Small intestine (tissue), 7 donors: ENCODE data around the gene RCAN3. TPM values are rescaled to one million over a fixed set of nuclear protein-coding genes. Genes with fewer than 3 reads are reported as not detected.
"Not testable (repeated sequence)": the region's sequence is repeated elsewhere in the genome, so short reads cannot be mapped to it uniquely, and the experiment has no call there.

Source experiments
- DNase-seq, 2 donors: peaks; one replicate each; pipeline versions ENCODE4 v3.0.0 to v3.0.0-alpha.2; 2013
- FAIRE-seq: peaks from 2 replicates; lab custom pipeline; 2012; peaks lifted over from hg19 to GRCh38; lab: Jason Lieb, UNC
- H3K27ac ChIP-seq, 3 donors: one replicate each; pipeline ENCODE4 v1.5.1; 2013; ENCODE audit warnings: low read length in 2 of 3, mild to moderate bottlenecking in 2 of 3, control low read depth in 1 of 3, inconsistent platforms in 1 of 3, low read depth in 1 of 3, moderate library complexity in 1 of 3
- H3K27me3 ChIP-seq, 3 donors: one replicate each; pipeline ENCODE4 v1.6.1; 2013; ENCODE audit warnings: low read length in 3 of 3, inconsistent platforms in 1 of 3; ENCODE audit not compliant: control insufficient read depth in 3 of 3, insufficient read depth in 3 of 3
- H3K36me3 ChIP-seq, 3 donors: one replicate each; pipeline ENCODE4 v1.6.1; 2013; ENCODE audit warnings: low read length in 3 of 3, inconsistent platforms in 1 of 3, low read depth in 1 of 3, mild to moderate bottlenecking in 1 of 3, moderate library complexity in 1 of 3; ENCODE audit not compliant: control insufficient read depth in 3 of 3, insufficient read depth in 2 of 3
- H3K4me1 ChIP-seq, 3 donors: one replicate each; pipeline ENCODE4 v1.6.1; 2013; ENCODE audit warnings: low read length in 2 of 3, inconsistent platforms in 1 of 3, low read depth in 1 of 3, mild to moderate bottlenecking in 1 of 3, moderate library complexity in 1 of 3; ENCODE audit not compliant: control insufficient read depth in 3 of 3, insufficient read depth in 2 of 3
- H3K4me3 ChIP-seq, 3 donors: one replicate each; pipeline ENCODE4 v1.5.1; 2013; ENCODE audit warnings: low read length in 3 of 3, control low read depth in 1 of 3, inconsistent platforms in 1 of 3, low read depth in 1 of 3, mild to moderate bottlenecking in 1 of 3, moderate library complexity in 1 of 3
- H3K9me3 ChIP-seq, 2 donors: one replicate each; pipeline ENCODE4 v1.6.1; 2013; ENCODE audit warnings: low read depth in 1 of 2, low read length in 1 of 2; ENCODE audit not compliant: control insufficient read depth in 2 of 2, insufficient read depth in 1 of 2
- WGBS, 3 donors: extraction: QIAGEN DNeasy Blood & Tissue Kit; methylation state at CpG; one replicate each; pipeline ENCODE4 v1.1.7; 2013; 5-methylcytosine and 5-hydroxymethylcytosine counted together
- polyA plus RNA-seq, 4 donors: library from polyadenylated mRNA; stranded (reverse) in 3 of 4; unstranded in 1 of 4; fragments of 200-250 nt in 3 of 4; fragments of 120-200 nt in 1 of 4; gene quantifications; one replicate each; pipeline versions ENCODE4 v1.2.1 to v1.2.3, GENCODE V29; 2013
- donor health status: healthy with polysubstance abuse.
- donor health status: control.
- donor health status: control.
- donor health status: Bipolar disorder and iron deficiency.
- donor health status: healthy.

Gene RCAN3
- polyA plus RNA-seq, 4 donors: 1.9 to 8.3 (median 4.2) TPM

DNA sequence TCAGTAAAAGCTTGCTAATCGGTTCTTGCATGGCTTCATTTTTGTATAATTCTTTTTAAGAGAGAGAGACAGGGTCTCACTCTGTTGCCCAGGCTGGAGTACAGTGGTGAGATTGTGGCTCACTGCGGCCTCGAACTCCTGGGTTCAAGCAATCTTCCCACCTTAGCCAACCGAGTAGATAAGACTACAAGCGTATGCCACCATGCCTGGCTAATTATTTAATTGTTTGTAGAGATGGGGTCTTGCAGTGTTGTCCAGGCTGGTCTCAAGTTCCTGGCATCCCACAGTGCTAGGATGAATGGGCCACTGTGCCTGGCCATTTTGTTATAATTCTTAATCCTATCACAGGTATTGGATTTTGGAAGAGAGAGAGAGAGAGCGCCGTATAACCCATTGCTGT, 23.4 kb downstream of the RCAN3 start:
- H3K27ac ChIP-seq: no peak overlapping the region
- H3K4me3 ChIP-seq: no peak overlapping the region
- H3K36me3 ChIP-seq: peaks cover 0 to 6% (median 0%) of the 10 kb centered on the region in 3 donors
- no peaks in the 10 kb centered on the region for H3K9me3 ChIP-seq
- H3K27me3 ChIP-seq: no peaks in the 10 kb centered on the region
- DNase-seq (no peak), FAIRE-seq (no peak)
- no peaks in the 10 kb centered on the region for H3K4me1 ChIP-seq
- 83 to 88% (median 86%) methylated on average over 7 of the region's 7 CpGs for WGBS, 3 donors

- Histone ChIP-seq H3K4me3 (no peak overlapping the region), H3K36me3 (peaks cover 0 to 5% (median 0%) of the 10 kb centered on the region in 3 donors), H3K4me1 (no peaks in the 10 kb centered on the region), H3K27me3 (no peaks in the 10 kb centered on the region), H3K27ac (no peak overlapping the region), H3K9me3 (no peaks in the 10 kb centered on the region)
- no peak for FAIRE-seq
- WGBS, 3 donors: 79 to 86% (median 84%) methylated on average over 8 of the region's 8 CpGs
- peak in 1 of 2 donors; percentile 34 for DNase-seq
Measured at GRCh38 chr1:24526940-24527542, 24.4 kb downstream of the RCAN3 start.

GRCh38 chr1:24528744-24529143, 26.1 kb downstream of the RCAN3 start:
- FAIRE-seq (no peak), DNase-seq (no peak)
- Histone ChIP-seq H3K36me3 (peaks cover 0 to 7% (median 0%) of the 10 kb centered on the region in 3 donors), H3K4me3 (no peak overlapping the region), H3K4me1 (no peaks in the 10 kb centered on the region), H3K9me3 (no peaks in the 10 kb centered on the region), H3K27ac (no peak overlapping the region), H3K27me3 (no peaks in the 10 kb centered on the region)
- 89 to 95% (median 94%) methylated on average over 2 of the region's 2 CpGs for WGBS, 3 donors

GRCh38 chr1:24529292-24529691, 26.7 kb downstream of the RCAN3 start:
- H3K4me1 ChIP-seq, H3K27me3 ChIP-seq, H3K9me3 ChIP-seq, H3K4me3 ChIP-seq, FAIRE-seq, H3K27ac ChIP-seq, H3K36me3 ChIP-seq, DNase-seq: not testable (repeated sequence)
- WGBS, 3 donors: 83 to 90% (median 88%) methylated on average over 7 of the region's 7 CpGs

DNA sequence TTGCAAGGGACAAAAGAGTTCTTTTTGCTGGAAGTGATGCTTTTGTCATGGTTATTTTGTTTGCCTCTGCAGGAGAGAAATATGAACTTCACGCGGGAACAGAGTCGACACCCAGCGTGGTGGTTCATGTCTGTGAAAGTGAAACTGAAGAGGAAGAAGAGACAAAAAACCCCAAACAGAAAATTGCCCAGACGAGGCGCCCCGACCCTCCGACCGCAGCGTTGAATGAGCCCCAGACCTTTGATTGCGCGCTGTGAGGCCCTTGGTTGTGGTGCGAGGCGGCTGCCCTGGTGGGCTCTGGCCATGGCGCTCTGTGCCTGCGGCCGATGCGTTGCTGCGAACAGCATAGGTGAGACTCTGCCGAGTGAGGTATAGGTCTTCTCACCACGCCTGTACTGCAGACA, 32.4 kb downstream of the RCAN3 start:
- FAIRE-seq (no peak), DNase-seq (peak in 1 of 2 donors; percentile 54)
- Histone ChIP-seq H3K4me3 (peak overlapping the region in 1 of 3 donors; percentile 1), H3K27ac (peak overlapping the region in 2 of 3 donors; percentile 0 to 81), H3K4me1 (peaks cover 0 to 16% (median 0%) of the 10 kb centered on the region in 3 donors), H3K9me3 (no peaks in the 10 kb centered on the region), H3K27me3 (no peaks in the 10 kb centered on the region), H3K36me3 (peaks cover 0 to 16% (median 0%) of the 10 kb centered on the region in 3 donors)
- WGBS, 3 donors: 52 to 62% (median 57%) methylated on average over 21 of the region's 21 CpGs

- 78 to 84% (median 84%) methylated on average over 8 of the region's 8 CpGs for WGBS, 3 donors
- H3K4me1 ChIP-seq: peaks cover 0 to 20% (median 0%) of the 10 kb centered on the region in 3 donors
- H3K36me3 ChIP-seq: peaks cover 0 to 16% (median 0%) of the 10 kb centered on the region in 3 donors
- H3K9me3 ChIP-seq: no peaks in the 10 kb centered on the region
- no peak overlapping the region for H3K4me3 ChIP-seq
- no peak for FAIRE-seq
- H3K27ac ChIP-seq: peak overlapping the region; percentile 23 to 81 (median 32)
- no peaks in the 10 kb centered on the region for H3K27me3 ChIP-seq
- DNase-seq: no peak
Measured at GRCh38 chr1:24535778-24536177, 33.1 kb downstream of the RCAN3 start.

GRCh38 chr1:24536391-24536840, 33.8 kb downstream of the RCAN3 start:
- no peaks in the 10 kb centered on the region for H3K27me3 ChIP-seq

GRCh38 chr1:24540051-24540905, 37.6 kb downstream of the RCAN3 start:
- H3K4me3 ChIP-seq: peak overlapping the region in 1 of 3 donors; percentile 11
- no peaks in the 10 kb centered on the region for H3K9me3 ChIP-seq
- FAIRE-seq (no peak), DNase-seq (peak; percentile 37 to 49)
- H3K27ac ChIP-seq: peak overlapping the region; percentile 20 to 88 (median 27)
- peaks cover 0 to 28% (median 0%) of the 10 kb centered on the region in 3 donors for H3K4me1 ChIP-seq
- no peaks in the 10 kb centered on the region for H3K27me3 ChIP-seq
- 13 to 44% (median 24%) methylated on average over 15 of the region's 15 CpGs for WGBS, 3 donors
- H3K36me3 ChIP-seq: peaks cover 0 to 5% (median 0%) of the 10 kb centered on the region in 3 donors

More at GRCh38 chr1:24536391-24536840, 33.8 kb downstream of the RCAN3 start:
- DNase-seq (peak; percentile 52 to 79), FAIRE-seq (no peak)
- Histone ChIP-seq H3K9me3 (no peaks in the 10 kb centered on the region), H3K36me3 (peaks cover 0 to 16% (median 0%) of the 10 kb centered on the region in 3 donors), H3K27ac (peak overlapping the region; percentile 41 to 81 (median 73)), H3K4me3 (no peak overlapping the region), H3K4me1 (peaks cover 0 to 23% (median 0%) of the 10 kb centered on the region in 3 donors)
- WGBS, 3 donors: 6 to 23% (median 15%) methylated on average over 7 of the region's 7 CpGs
